Panc1 (cell line): ENCODE data around the gene FCN3. TPM values are rescaled to one million over a fixed set of nuclear protein-coding genes. Genes with fewer than 3 reads are reported as not detected.

Source experiments
- total RNA-seq: library from RNA; stranded (reverse); gene quantifications from one replicate; pipeline ENCODE4 v1.2.1, GENCODE V29; 2021; ENCODE audit not compliant: unreplicated experiment

Gene FCN3
- total RNA-seq, 1 experiment from 2014 or later = not detected

Other genes starting within 250 kb of the FCN3 start
- gene SLC9A1, start 219.7 kb downstream of the FCN3 start, total RNA-seq = 31.3 TPM
- gene WDTC1, start 140.2 kb downstream of the FCN3 start, total RNA-seq = 24.6 TPM
- 55.3 TPM for gene TMEM222, start 52.7 kb downstream of the FCN3 start, total RNA-seq
- gene SYTL1, start 32.8 kb downstream of the FCN3 start, total RNA-seq = 2.4 TPM
- gene MAP3K6, start 7.9 kb downstream of the FCN3 start, total RNA-seq = 56.9 TPM
- 0.13 TPM for gene CD164L2, start 8.5 kb upstream of the FCN3 start, total RNA-seq
- gene GPR3, start 17.8 kb upstream of the FCN3 start, total RNA-seq = 0.95 TPM
- 121 TPM for gene WASF2, start 115.3 kb upstream of the FCN3 start, total RNA-seq
- gene AHDC1, start 229.3 kb upstream of the FCN3 start, total RNA-seq = 47.1 TPM